Caki2 (cell line): Measurements from ENCODE around the gene KHDC4. TPM values are rescaled to one million over a fixed set of nuclear protein-coding genes. Genes with fewer than 3 reads are reported as not detected.

Source experiments
- DNase-seq: peaks from one replicate; pipeline ENCODE4 v3.0.0-alpha.2; 2015; ENCODE audit warnings: low read depth
- in situ Hi-C: cut with HindIII; loops from 2 replicates; pipeline ENCODE4 v1.10.0; 2016; ENCODE audit warnings: low sequenced_read_pairs, low pct_unique_long_range_greater_than_20kb, mixed read lengths
- total RNA-seq: library from RNA; depleted of rRNA; stranded (reverse); fragments of >200 nt; shearing (Covaris generic); gene quantifications from 2 replicates; pipeline ENCODE4 v1.2.3, GENCODE V29; 2014; ENCODE audit warnings: low replicate concordance; rRNA removed

KHDC4 gene
- total RNA-seq: 9.8 and 33.9 TPM in 2 replicates

- DNase-seq: peak; percentile 97
- in situ Hi-C loops: no loop called here
Measured at GRCh38 chr1:155934097-155934935, at the start of gene KHDC4. Gene KHDC4 (minus strand): TSS chr1:155934413. CDS start chr1:155934373, 40 bp downstream.

- in situ Hi-C loops: no loop called here
- peak; percentile 66 for DNase-seq
Measured at GRCh38 chr1:155983191-155984024, 49.2 kb upstream of the KHDC4 start.

- no peak for DNase-seq
- in situ Hi-C loops: no loop called here
Measured at GRCh38 chr1:155982106-155982505, 47.9 kb upstream of the KHDC4 start.

GRCh38 chr1:155981266-155982088, 47.3 kb upstream of the KHDC4 start:
- DNase-seq: peak; percentile 66
- in situ Hi-C loops: no loop called here

- DNase-seq: no peak
- in situ Hi-C loops: no loop called here
Measured at GRCh38 chr1:155979597-155980343, 45.6 kb upstream of the KHDC4 start.

- in situ Hi-C loops: no loop called here
- no peak for DNase-seq
Measured at GRCh38 chr1:155978973-155979429, 44.8 kb upstream of the KHDC4 start.

GRCh38 chr1:155978325-155978972, 44.2 kb upstream of the KHDC4 start, which contains the start of gene ARHGEF2:
Gene ARHGEF2 (minus strand): TSS chr1:155978547. CDS start chr1:155978427, 120 bp downstream.
- in situ Hi-C loops: no loop called here
- no peak for DNase-seq

GRCh38 chr1:155977690-155978324, 43.6 kb upstream of the KHDC4 start:
- in situ Hi-C loops: no loop called here
- no peak for DNase-seq

GRCh38 chr1:155976913-155977689, 42.9 kb upstream of the KHDC4 start:
- in situ Hi-C loops: no loop called here
- no peak for DNase-seq

- DNase-seq: no peak
- in situ Hi-C loops: no loop called here
Measured at GRCh38 chr1:155976062-155976912, 42.1 kb upstream of the KHDC4 start.

- no peak for DNase-seq
- in situ Hi-C loops: no loop called here
Measured at GRCh38 chr1:155975375-155976061, 41.3 kb upstream of the KHDC4 start.

- in situ Hi-C loops: no loop called here
- DNase-seq: no peak
Measured at GRCh38 chr1:155974208-155975115, 40.2 kb upstream of the KHDC4 start.

GRCh38 chr1:155973723-155974122, 39.5 kb upstream of the KHDC4 start:
- no peak for DNase-seq
- in situ Hi-C loops: no loop called here
